Prostate gland (tissue), 2 donors: Measurements from ENCODE around the gene C4orf36. TPM values are rescaled to one million over a fixed set of nuclear protein-coding genes. Genes with fewer than 3 reads are reported as not detected.

Experiments used
- DNase-seq: peaks from one replicate; pipeline ENCODE4 v3.0.0-alpha.2; 2019; ENCODE audit warnings: low spot score
- H3K27ac ChIP-seq, 2 donors: fragments of 200-600 bp; sonication (generic); 2 replicates each; pipeline ENCODE4 v1.5.1; 2017 to 2019
- H3K27me3 ChIP-seq: fragments of 200-600 bp; sonication (generic); replicated peaks from 2 replicates; pipeline ENCODE4 v1.5.1; 2019; ENCODE audit not compliant: insufficient read depth
- H3K36me3 ChIP-seq, 2 donors: fragments of 200-600 bp; sonication (generic); 1 replicate in 1 of 2; 2 replicates in 1 of 2; pipeline versions ENCODE4 v1.5.1 to v1.8.1; 2017 to 2019
- H3K4me1 ChIP-seq: fragments of 200-600 bp; sonication (generic); replicated peaks from 2 replicates; pipeline ENCODE4 v1.5.1; 2019
- H3K4me3 ChIP-seq, 2 donors: fragments of 200-600 bp; sonication (generic); 2 replicates each; pipeline ENCODE4 v1.5.1; 2017 to 2019
- H3K9me3 ChIP-seq: fragments of 200-600 bp; sonication (generic); 2 replicates; pipeline ENCODE4 v1.5.1; 2017
- CTCF ChIP-seq, 4 experiments: fragments of 200-600 bp in 2 of 4; fragments of 450-650 bp in 2 of 4; sonication (generic) in 2 of 4; IDR thresholded peaks; 1 replicate in 3 of 4; 2 replicates in 1 of 4; pipeline ENCODE4 v1.5.1; 2016 to 2019; ENCODE audit warnings: antibody characterized with exemption in 4 of 4, mild to moderate bottlenecking in 2 of 4, moderate library complexity in 2 of 4
- POLR2A ChIP-seq: fragments of 450-650 bp; IDR thresholded peaks from one replicate; pipeline ENCODE4 v1.6.1; 2016; ENCODE audit warnings: antibody characterized with exemption, mild to moderate bottlenecking
- POLR2AphosphoS5 ChIP-seq: sonication (generic); formaldehyde crosslinking; IDR thresholded peaks from one replicate; pipeline ENCODE4 v1.6.1; 2017; ENCODE audit warnings: antibody characterized with exemption
- WGBS: methylation state at CpG from one replicate; pipeline ENCODE4 v1.1.5; 2018; 5-methylcytosine and 5-hydroxymethylcytosine counted together
- intact Hi-C: fragments of 100-400 bp; cut with DNase I; formaldehyde crosslinking; loops from one replicate; pipeline ENCODE4 v1.14.2; 2022
- total RNA-seq, 2 donors: library from RNA; depleted of rRNA; stranded (reverse); fragments of >200 nt; gene quantifications; one replicate each; pipeline ENCODE4 v1.1.0, GENCODE V29; 2016

Gene C4orf36
- total RNA-seq, 2 donors from 2014 or later, result 3.4 TPM; not detected in 1

GRCh38 chr4:86928400-86929255 is 36.4 kb upstream of the C4orf36 start:
- no peak overlapping the region for H3K27ac ChIP-seq

GRCh38 chr4:86927843-86928395 is 35.7 kb upstream of the C4orf36 start:
- intact Hi-C loops, result no loop called here
- Histone ChIP-seq H3K9me3 (no peaks in the 10 kb centered on the region), H3K27ac (no peak overlapping the region), H3K36me3 (no peaks in the 10 kb centered on the region), H3K4me1 (no peaks in the 10 kb centered on the region), H3K27me3 (no peaks in the 10 kb centered on the region), H3K4me3 (no peak overlapping the region)
- TF ChIP-seq POLR2AphosphoS5 (peak; percentile 49), POLR2A (peak; percentile 25), CTCF (IDR thresholded peaks at IDR 0.05) (no peak)
- WGBS, result 17% methylated on average over 2 of the region's 2 CpGs
- DNase-seq, result peak; percentile 19

More at GRCh38 chr4:86928400-86929255, 36.4 kb upstream of the C4orf36 start:
- Histone ChIP-seq H3K4me3 (no peak overlapping the region), H3K9me3 (no peaks in the 10 kb centered on the region), H3K4me1 (no peaks in the 10 kb centered on the region), H3K27me3 (no peaks in the 10 kb centered on the region), H3K36me3 (no peaks in the 10 kb centered on the region)
- no peak for TF ChIP-seq POLR2A
- TF ChIP-seq POLR2AphosphoS5, result no peak
- TF ChIP-seq CTCF (IDR thresholded peaks at IDR 0.05), result no peak
- DNase-seq, result no peak
- 87% methylated on average over 10 of the region's 10 CpGs for WGBS
- intact Hi-C loops, result no loop called here

GRCh38 chr4:86926435-86927086 is 34.3 kb upstream of the C4orf36 start:
- 84% methylated on average over 6 of the region's 6 CpGs for WGBS
- no peak for TF ChIP-seq POLR2A
- no peak for TF ChIP-seq POLR2AphosphoS5
- TF ChIP-seq CTCF (IDR thresholded peaks at IDR 0.05), result no peak
- no peak overlapping the region for H3K4me3 ChIP-seq
- no peaks in the 10 kb centered on the region for H3K27me3 ChIP-seq
- no peak overlapping the region for H3K27ac ChIP-seq
- DNase-seq, result no peak
- no peaks in the 10 kb centered on the region for H3K9me3 ChIP-seq
- no peaks in the 10 kb centered on the region for H3K4me1 ChIP-seq
- H3K36me3 ChIP-seq, result no peaks in the 10 kb centered on the region
- intact Hi-C loops, result no loop called here

GRCh38 chr4:86924811-86925210 is 32.6 kb upstream of the C4orf36 start:
- TF ChIP-seq POLR2A (no peak), POLR2AphosphoS5 (no peak), CTCF (IDR thresholded peaks at IDR 0.05) (no peak)
- Histone ChIP-seq H3K36me3 (no peaks in the 10 kb centered on the region), H3K4me3 (no peak overlapping the region), H3K4me1 (no peaks in the 10 kb centered on the region), H3K27ac (no peak overlapping the region), H3K27me3 (no peaks in the 10 kb centered on the region), H3K9me3 (no peaks in the 10 kb centered on the region)
- no peak for DNase-seq
- WGBS, result 62% methylated on average over 2 of the region's 2 CpGs
- intact Hi-C loops, result loop anchor here (5.0 kb wide), 1 partner anchor 312 kb away; no protein-coding TSS in a partner anchor
